ENCODE data around the gene SH2B3. TPM values are rescaled to one million over a fixed set of nuclear protein-coding genes. Genes with fewer than 3 reads are reported as not detected.

The SH2B3 gene
- total RNA-seq, 4 donors from 2014 or later, result 24.9 to 49.4 (median 41.8) TPM

GRCh38 chr12:111361073-111361716, 44.5 kb upstream of the SH2B3 start:
- H3K36me3 ChIP-seq, result peaks cover 0 to 45% (median 33%) of the 10 kb centered on the region in 4 donors
- no peaks in the 10 kb centered on the region for H3K9me3 ChIP-seq
- TF ChIP-seq EP300 (IDR thresholded peaks at IDR 0.05) (no peak), POLR2A (IDR thresholded peaks at IDR 0.05; ENCODE audit: low read depth) (no peak), CTCF (IDR thresholded peaks at IDR 0.05) (no peak), POLR2AphosphoS5 (IDR thresholded peaks at IDR 0.05) (no peak)
- DNase-seq (ENCODE audit: extremely low spot score), result no peak
- peaks cover 0 to 29% (median 10%) of the 10 kb centered on the region in 4 donors for H3K4me1 ChIP-seq
- 52% methylated on average over 12 of the region's 13 CpGs for WGBS
- intact Hi-C loops (cut with DNase I), result no loop called here
- no peak overlapping the region for H3K27ac ChIP-seq (replicated peaks in 1 of 4)
- peaks cover 0 to 15% (median 0%) of the 10 kb centered on the region in 4 donors for H3K27me3 ChIP-seq
- H3K4me3 ChIP-seq, result no peak overlapping the region

- intact Hi-C loops (cut with DNase I), result no loop called here
- H3K27ac ChIP-seq (replicated peaks in 1 of 4), result no peak overlapping the region
Observed at GRCh38 chr12:111361717-111362576, 43.8 kb upstream of the SH2B3 start.

GRCh38 chr12:111362687-111363475, 42.8 kb upstream of the SH2B3 start:
- DNase-seq (ENCODE audit: extremely low spot score), result no peak
- Histone ChIP-seq H3K36me3 (peaks cover 0 to 45% (median 34%) of the 10 kb centered on the region in 4 donors), H3K27me3 (peaks cover 0 to 9% (median 0%) of the 10 kb centered on the region in 4 donors), H3K4me3 (no peak overlapping the region), H3K4me1 (peaks cover 10 to 38% (median 21%) of the 10 kb centered on the region in 4 donors), H3K27ac (replicated peaks in 1 of 4) (no peak overlapping the region), H3K9me3 (no peaks in the 10 kb centered on the region)
- TF ChIP-seq POLR2A (IDR thresholded peaks at IDR 0.05; ENCODE audit: low read depth) (no peak), CTCF (IDR thresholded peaks at IDR 0.05) (no peak), POLR2AphosphoS5 (IDR thresholded peaks at IDR 0.05) (no peak), EP300 (IDR thresholded peaks at IDR 0.05) (no peak)
- WGBS, result 95% methylated on average over 44 of the region's 59 CpGs
- intact Hi-C loops (cut with DNase I), result no loop called here

More at GRCh38 chr12:111361717-111362576, 43.8 kb upstream of the SH2B3 start:
- 65% methylated on average over 7 of the region's 18 CpGs for WGBS
- Histone ChIP-seq H3K4me1 (peaks cover under 1 to 29% (median 12%) of the 10 kb centered on the region in 4 donors), H3K36me3 (peaks cover 0 to 45% (median 34%) of the 10 kb centered on the region in 4 donors), H3K4me3 (no peak overlapping the region), H3K9me3 (no peaks in the 10 kb centered on the region), H3K27me3 (peaks cover 0 to 15% (median 0%) of the 10 kb centered on the region in 4 donors)
- no peak for TF ChIP-seq EP300 (IDR thresholded peaks at IDR 0.05)
- TF ChIP-seq POLR2A (IDR thresholded peaks at IDR 0.05; ENCODE audit: low read depth), result no peak
- TF ChIP-seq CTCF (IDR thresholded peaks at IDR 0.05), result no peak
- TF ChIP-seq POLR2AphosphoS5 (IDR thresholded peaks at IDR 0.05), result no peak
- DNase-seq (ENCODE audit: extremely low spot score), result no peak

- no peak overlapping the region for H3K4me3 ChIP-seq
- no peak overlapping the region for H3K27ac ChIP-seq (replicated peaks in 1 of 4)
- DNase-seq (ENCODE audit: extremely low spot score), result no peak
- intact Hi-C loops (cut with DNase I), result no loop called here
- WGBS, result 0% methylated on average over 1 of the region's 3 CpGs
- TF ChIP-seq POLR2AphosphoS5 (IDR thresholded peaks at IDR 0.05) (no peak), CTCF (IDR thresholded peaks at IDR 0.05) (no peak), POLR2A (IDR thresholded peaks at IDR 0.05; ENCODE audit: low read depth) (no peak), EP300 (IDR thresholded peaks at IDR 0.05) (no peak)
- H3K36me3 ChIP-seq, result peaks cover 0 to 45% (median 34%) of the 10 kb centered on the region in 4 donors
- H3K4me1 ChIP-seq, result peaks cover 17 to 43% (median 28%) of the 10 kb centered on the region in 4 donors
- no peaks in the 10 kb centered on the region for H3K9me3 ChIP-seq
- H3K27me3 ChIP-seq, result peaks cover 0 to 4% (median 0%) of the 10 kb centered on the region in 4 donors
Observed at GRCh38 chr12:111363578-111363977, 42.1 kb upstream of the SH2B3 start.

Data from esophagus muscularis mucosa (tissue), 4 donors.